Bronchial epithelial cell (primary cell): ENCODE results near the gene COL4A1. TPM values are rescaled to one million over a fixed set of nuclear protein-coding genes. Genes with fewer than 3 reads are reported as not detected.

Source experiments
- DNase-seq: peaks from one replicate; pipeline ENCODE4 v3.0.0-alpha.2; 2010; ENCODE audit warnings: low read depth
- FAIRE-seq: peaks from 2 replicates; lab custom pipeline; 2011; peaks lifted over from hg19 to GRCh38; lab: Jason Lieb, UNC
- H3K27me3 ChIP-seq: 2 replicates; pipeline ENCODE4 v1.5.1; 2011; ENCODE audit warnings: low read length; ENCODE audit not compliant: control insufficient read depth, insufficient read depth
- H3K36me3 ChIP-seq: 2 replicates; pipeline ENCODE4 v1.5.1; 2011; ENCODE audit warnings: low read length; ENCODE audit not compliant: control insufficient read depth, insufficient read depth
- H3K4me3 ChIP-seq: 2 replicates; pipeline ENCODE4 v1.5.1; 2011; ENCODE audit warnings: mild to moderate bottlenecking, low read depth, low read length, control low read depth
- total RNA-seq: library from RNA; depleted of rRNA; stranded (reverse); fragments of >200 nt; gene quantifications from 2 replicates; pipeline ENCODE4 v1.2.1, GENCODE V29; 2014
- TF ChIP-seq, protein P1 (sequence below): IDR thresholded peaks from 2 replicates; pipeline ENCODE4 v1.5.1; 2011; ENCODE audit warnings: mild to moderate bottlenecking, moderate library complexity, low read length, control low read depth, inconsistent platforms; ENCODE audit not compliant: insufficient read depth, severe bottlenecking

Gene COL4A1
- total RNA-seq, 1 donor from 2014 or later, result 7.4 TPM

DNA sequence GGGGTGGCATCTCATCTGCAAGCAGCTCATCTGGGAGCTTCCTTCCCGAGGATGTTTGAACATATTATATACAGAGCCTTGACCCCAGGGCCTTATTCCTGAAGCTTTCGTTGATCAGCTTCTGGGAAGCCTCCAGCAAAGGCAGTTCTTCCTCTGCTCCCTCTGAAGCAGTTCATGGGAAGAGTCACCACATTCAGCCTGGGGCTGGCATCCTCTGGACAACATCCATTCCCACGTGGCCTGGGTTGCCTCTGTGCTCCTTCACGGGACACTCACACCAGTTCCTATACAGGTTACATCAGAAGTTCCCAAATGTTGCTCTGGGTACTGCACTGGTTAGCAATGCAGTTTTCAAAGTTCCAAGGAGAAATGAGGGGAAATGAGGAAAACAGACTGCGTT is 29.7 kb upstream of the COL4A1 start:
- no peaks in the 10 kb centered on the region for H3K27me3 ChIP-seq
- no peak overlapping the region for H3K4me3 ChIP-seq
- DNase-seq (no peak), FAIRE-seq (no peak)
- TF ChIP-seq, protein P1, sequence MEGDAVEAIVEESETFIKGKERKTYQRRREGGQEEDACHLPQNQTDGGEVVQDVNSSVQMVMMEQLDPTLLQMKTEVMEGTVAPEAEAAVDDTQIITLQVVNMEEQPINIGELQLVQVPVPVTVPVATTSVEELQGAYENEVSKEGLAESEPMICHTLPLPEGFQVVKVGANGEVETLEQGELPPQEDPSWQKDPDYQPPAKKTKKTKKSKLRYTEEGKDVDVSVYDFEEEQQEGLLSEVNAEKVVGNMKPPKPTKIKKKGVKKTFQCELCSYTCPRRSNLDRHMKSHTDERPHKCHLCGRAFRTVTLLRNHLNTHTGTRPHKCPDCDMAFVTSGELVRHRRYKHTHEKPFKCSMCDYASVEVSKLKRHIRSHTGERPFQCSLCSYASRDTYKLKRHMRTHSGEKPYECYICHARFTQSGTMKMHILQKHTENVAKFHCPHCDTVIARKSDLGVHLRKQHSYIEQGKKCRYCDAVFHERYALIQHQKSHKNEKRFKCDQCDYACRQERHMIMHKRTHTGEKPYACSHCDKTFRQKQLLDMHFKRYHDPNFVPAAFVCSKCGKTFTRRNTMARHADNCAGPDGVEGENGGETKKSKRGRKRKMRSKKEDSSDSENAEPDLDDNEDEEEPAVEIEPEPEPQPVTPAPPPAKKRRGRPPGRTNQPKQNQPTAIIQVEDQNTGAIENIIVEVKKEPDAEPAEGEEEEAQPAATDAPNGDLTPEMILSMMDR, result no peak
- no peaks in the 10 kb centered on the region for H3K36me3 ChIP-seq

DNA sequence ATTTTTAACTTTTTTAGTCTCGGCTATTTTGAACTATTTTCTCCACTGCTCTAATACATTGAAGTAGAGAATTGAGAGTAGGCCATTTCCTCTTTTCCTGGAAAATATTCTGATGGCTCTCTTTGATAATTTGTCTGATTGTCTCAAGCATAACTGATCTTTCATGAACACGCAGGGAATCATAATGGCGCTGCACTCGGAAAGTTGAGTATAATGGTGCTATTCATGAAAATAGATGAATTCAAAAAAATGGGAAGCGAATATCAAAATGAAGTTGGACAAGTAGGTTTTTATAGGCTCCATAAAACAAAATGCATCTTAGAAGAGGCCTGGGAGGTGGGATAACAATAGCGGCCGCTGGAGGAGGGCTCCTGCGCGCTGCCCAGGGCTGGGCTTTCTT is 29.2 kb upstream of the COL4A1 start:
- no peak for DNase-seq
- Histone ChIP-seq H3K27me3 (no peaks in the 10 kb centered on the region), H3K36me3 (no peaks in the 10 kb centered on the region), H3K4me3 (no peak overlapping the region)
- FAIRE-seq, result no peak
- TF ChIP-seq, protein P1, result no peak

DNA sequence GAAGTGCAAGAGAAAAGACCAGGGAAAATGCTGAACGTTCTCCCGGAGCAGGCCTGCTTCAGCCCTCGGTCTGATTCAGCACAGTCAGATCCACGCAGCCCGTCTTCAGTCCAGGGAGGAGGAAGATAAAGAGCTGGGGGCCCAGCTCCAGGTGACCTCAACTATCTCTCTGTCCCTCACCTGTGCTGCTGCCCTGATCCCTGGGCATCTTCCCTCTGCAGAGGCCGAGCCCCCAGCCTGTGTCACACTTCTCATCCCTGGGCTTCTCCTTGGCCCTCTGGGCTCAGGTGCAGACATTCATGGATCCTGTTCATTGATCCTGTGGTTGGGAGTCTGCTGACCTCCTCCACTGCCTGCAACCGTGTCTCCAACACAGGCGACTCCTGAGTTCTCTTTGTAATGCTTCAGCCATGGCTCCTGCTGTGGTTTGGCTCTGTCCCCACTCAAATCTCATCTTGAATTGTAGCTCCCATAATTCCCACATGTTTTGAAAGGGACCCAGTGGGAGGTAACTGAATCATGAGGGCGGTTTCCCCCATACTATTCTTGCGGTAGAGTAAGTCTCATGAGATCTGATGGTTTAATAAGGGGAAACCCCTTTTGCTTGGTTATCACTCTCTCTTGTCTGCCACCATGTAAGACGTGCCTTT is 28.0 kb upstream of the COL4A1 start:
- Histone ChIP-seq H3K36me3 (no peaks in the 10 kb centered on the region), H3K4me3 (no peak overlapping the region), H3K27me3 (no peaks in the 10 kb centered on the region)
- FAIRE-seq (no peak), DNase-seq (no peak)
- TF ChIP-seq, protein P1, result no peak

DNA sequence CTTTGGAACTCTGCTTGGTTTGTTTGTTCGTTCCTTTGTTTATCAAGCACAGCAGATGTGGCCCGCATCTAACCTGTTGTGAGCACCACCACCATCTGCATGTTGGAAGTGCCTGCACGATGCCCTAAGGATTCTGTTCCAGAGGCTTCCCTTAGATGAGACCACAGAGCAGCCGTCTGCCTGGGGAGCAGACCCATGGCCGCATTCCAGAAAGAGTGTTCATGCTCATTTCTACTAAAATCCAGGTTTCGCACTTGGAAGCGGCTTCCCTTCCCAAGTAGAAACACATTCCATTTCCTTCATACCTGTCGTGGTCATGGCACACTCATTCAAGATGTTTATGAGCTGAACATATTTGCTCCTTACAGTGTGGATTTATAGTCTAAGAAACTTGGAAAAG is 27.3 kb upstream of the COL4A1 start:
- no peak overlapping the region for H3K4me3 ChIP-seq
- H3K27me3 ChIP-seq, result no peaks in the 10 kb centered on the region
- TF ChIP-seq, protein P1, result no peak
- FAIRE-seq (peak; percentile 86), DNase-seq (peak; percentile 41)
- no peaks in the 10 kb centered on the region for H3K36me3 ChIP-seq

DNA sequence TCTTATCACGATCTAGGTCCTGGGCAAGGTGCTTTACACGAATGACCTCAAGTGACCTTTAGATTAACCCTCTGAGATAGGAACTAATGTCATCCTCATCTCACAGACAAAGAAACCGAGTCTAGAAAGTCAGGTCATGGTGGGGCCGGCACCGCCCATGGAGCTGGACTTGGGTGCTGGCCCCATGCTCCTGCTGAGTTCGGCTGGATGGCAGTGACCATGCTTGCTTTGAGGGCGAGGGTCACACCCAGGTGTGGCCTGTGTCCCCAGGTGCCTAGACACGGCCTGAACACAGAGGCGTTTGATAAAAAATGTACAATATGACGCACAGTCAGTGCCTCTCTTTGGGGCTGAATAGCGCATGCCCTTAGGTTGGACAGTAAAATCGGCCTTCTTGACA is 26.9 kb upstream of the COL4A1 start:
- DNase-seq, result no peak
- no peaks in the 10 kb centered on the region for H3K36me3 ChIP-seq
- FAIRE-seq, result no peak
- TF ChIP-seq, protein P1, result no peak
- no peaks in the 10 kb centered on the region for H3K27me3 ChIP-seq
- H3K4me3 ChIP-seq, result no peak overlapping the region

DNA sequence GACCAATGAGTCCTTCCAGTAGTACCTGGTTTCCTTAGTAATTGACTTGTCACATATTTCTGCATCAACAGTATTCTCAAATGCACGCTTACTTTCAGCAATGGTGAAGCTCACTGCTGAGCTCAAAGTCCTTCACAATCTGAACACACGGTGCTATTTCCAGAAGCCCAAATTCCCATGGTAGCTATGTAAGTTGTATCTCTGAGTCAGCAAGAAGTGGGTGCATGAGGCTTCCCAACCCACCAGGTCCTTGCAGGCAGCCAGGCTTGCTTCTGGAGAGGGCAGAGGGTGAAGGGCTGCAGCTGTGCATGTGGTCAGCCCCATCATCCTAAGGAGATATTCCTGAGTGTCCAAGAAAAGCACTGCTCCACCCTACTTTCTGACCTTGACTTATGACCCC is 25.8 kb upstream of the COL4A1 start:
- TF ChIP-seq, protein P1, result no peak
- DNase-seq (no peak), FAIRE-seq (no peak)
- no peak overlapping the region for H3K4me3 ChIP-seq
- no peaks in the 10 kb centered on the region for H3K36me3 ChIP-seq
- no peaks in the 10 kb centered on the region for H3K27me3 ChIP-seq
